Gastrocnemius medialis (tissue), 4 donors: ENCODE results near the gene CLEC4G. TPM values are rescaled to one million over a fixed set of nuclear protein-coding genes. Genes with fewer than 3 reads are reported as not detected.

Source experiments
- ATAC-seq, 2 donors: fragments of 150-250 bp; one replicate each; pipeline ENCODE4 v1.9.1; 2016
- DNase-seq, 2 donors: peaks; one replicate each; pipeline ENCODE4 v3.0.0-alpha.2; 2019
- H3K27ac ChIP-seq, 4 donors: fragments of 200-600 bp; sonication (generic); 1 replicate in 1 of 4; 2 replicates in 3 of 4; pipeline ENCODE4 v1.5.1; 2016 to 2018; ENCODE audit warnings: mild to moderate bottlenecking in 2 of 4, moderate library complexity in 1 of 4
- H3K27me3 ChIP-seq, 3 donors: fragments of 200-600 bp; sonication (generic) in 2 of 3; 1 replicate in 1 of 3; 2 replicates in 2 of 3; pipeline versions ENCODE4 v1.5.1 to v1.6.0; 2016 to 2019; ENCODE audit warnings: mild to moderate bottlenecking in 1 of 3, moderate library complexity in 1 of 3
- H3K36me3 ChIP-seq, 2 donors: fragments of 200-600 bp; sonication (generic) in 1 of 2; one replicate each; pipeline ENCODE4 v1.5.1; 2017 to 2018
- H3K4me1 ChIP-seq, 2 donors: fragments of 200-600 bp; sonication (generic) in 1 of 2; one replicate each; pipeline ENCODE4 v1.5.1; 2016 to 2017; ENCODE audit warnings: mild to moderate bottlenecking in 2 of 2
- H3K4me3 ChIP-seq, 4 donors: fragments of 200-600 bp; sonication (generic) in 3 of 4; 1 replicate in 1 of 4; 2 replicates in 3 of 4; pipeline ENCODE4 v1.5.1; 2016 to 2019; ENCODE audit warnings: mild to moderate bottlenecking in 2 of 4
- H3K9me3 ChIP-seq, 3 donors: fragments of 200-600 bp; sonication (generic) in 2 of 3; 1 replicate in 1 of 3; 2 replicates in 2 of 3; pipeline ENCODE4 v1.5.1; 2016 to 2019
- POLR2A ChIP-seq, 2 donors: fragments of 450-650 bp; IDR thresholded peaks; one replicate each; pipeline ENCODE4 v1.6.1; 2017; ENCODE audit warnings: antibody characterized with exemption in 2 of 2, mild to moderate bottlenecking in 2 of 2, moderate library complexity in 2 of 2
- in situ Hi-C, 4 donors: fragments of 200-750 bp; cut with MboI; loops; one replicate each; pipeline versions ENCODE4 v1.15.0 to v1.8.0; 2017; ENCODE audit warnings: low sequenced_read_pairs in 4 of 4
- intact Hi-C: fragments of 100-400 bp; cut with DNase I; formaldehyde crosslinking; loops from one replicate; pipeline ENCODE4 v1.15.1; 2023; ENCODE audit warnings: low total_unique reads
- total RNA-seq, 4 donors: library from RNA; depleted of rRNA; stranded (reverse); fragments of >200 nt; gene quantifications; one replicate each; pipeline versions ENCODE4 v1.1.0 to v1.2.3, GENCODE V29; 2016
- TF ChIP-seq, protein P1 (sequence below), 5 experiments: fragments of 450-650 bp in 3 of 5; fragments of 200-600 bp in 2 of 5; sonication (generic) in 2 of 5; IDR thresholded peaks in 4 of 5; conservative IDR thresholded peaks in 1 of 5; 1 replicate in 4 of 5; 2 replicates in 1 of 5; pipeline ENCODE4 v1.5.1; 2016 to 2019; ENCODE audit warnings: antibody characterized with exemption in 5 of 5, mild to moderate bottlenecking in 3 of 5, moderate library complexity in 3 of 5

Gene CLEC4G
- total RNA-seq, 4 donors from 2014 or later, result 0.86 TPM; not detected in 3

DNA sequence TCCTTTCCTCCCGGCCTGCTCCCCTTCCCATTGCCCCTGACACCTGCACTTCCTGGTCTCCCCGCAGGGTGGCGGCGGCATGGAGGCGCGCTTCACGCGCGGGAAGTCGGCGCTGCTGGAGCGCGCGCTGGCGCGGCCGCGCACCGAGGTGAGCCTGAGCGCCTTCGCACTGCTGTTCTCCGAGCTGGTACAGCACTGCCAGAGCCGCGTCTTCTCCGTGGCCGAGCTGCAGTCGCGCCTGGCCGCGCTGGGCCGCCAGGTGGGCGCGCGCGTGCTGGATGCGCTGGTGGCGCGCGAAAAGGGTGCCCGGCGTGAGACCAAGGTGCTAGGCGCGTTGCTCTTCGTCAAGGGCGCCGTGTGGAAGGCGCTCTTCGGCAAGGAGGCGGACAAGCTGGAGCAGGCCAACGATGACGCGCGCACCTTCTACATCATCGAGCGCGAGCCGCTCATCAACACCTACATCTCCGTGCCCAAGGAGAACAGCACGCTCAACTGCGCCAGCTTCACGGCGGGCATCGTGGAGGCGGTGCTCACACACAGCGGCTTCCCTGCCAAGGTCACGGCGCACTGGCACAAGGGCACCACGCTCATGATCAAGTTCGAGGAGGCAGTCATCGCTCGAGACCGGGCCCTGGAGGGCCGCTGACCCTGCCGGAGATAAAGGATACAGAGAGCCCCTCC, 49.6 kb downstream of the CLEC4G start:
- intact Hi-C loops, result loop anchor here (10.0 kb wide), 1 partner anchor 328 kb away; no protein-coding TSS in a partner anchor
- Histone ChIP-seq H3K4me1 (peaks cover 4 to 9% of the 10 kb centered on the region in 2 donors), H3K27ac (peak overlapping the region in 3 of 4 donors; percentile 83 to 93 (median 90)), H3K27me3 (no peaks in the 10 kb centered on the region), H3K9me3 (no peaks in the 10 kb centered on the region), H3K4me3 (peak overlapping the region in 3 of 4 donors; percentile 91 to 100 (median 94)), H3K36me3 (peaks cover 0 to 22% of the 10 kb centered on the region in 2 donors)
- in situ Hi-C loops, result loop anchor here in 1 of 4 donors (5.0 kb wide), 1 partner anchor 110 kb away; no protein-coding TSS in a partner anchor
- DNase-seq (no peak), ATAC-seq (no peak)
- TF ChIP-seq, protein P1, sequence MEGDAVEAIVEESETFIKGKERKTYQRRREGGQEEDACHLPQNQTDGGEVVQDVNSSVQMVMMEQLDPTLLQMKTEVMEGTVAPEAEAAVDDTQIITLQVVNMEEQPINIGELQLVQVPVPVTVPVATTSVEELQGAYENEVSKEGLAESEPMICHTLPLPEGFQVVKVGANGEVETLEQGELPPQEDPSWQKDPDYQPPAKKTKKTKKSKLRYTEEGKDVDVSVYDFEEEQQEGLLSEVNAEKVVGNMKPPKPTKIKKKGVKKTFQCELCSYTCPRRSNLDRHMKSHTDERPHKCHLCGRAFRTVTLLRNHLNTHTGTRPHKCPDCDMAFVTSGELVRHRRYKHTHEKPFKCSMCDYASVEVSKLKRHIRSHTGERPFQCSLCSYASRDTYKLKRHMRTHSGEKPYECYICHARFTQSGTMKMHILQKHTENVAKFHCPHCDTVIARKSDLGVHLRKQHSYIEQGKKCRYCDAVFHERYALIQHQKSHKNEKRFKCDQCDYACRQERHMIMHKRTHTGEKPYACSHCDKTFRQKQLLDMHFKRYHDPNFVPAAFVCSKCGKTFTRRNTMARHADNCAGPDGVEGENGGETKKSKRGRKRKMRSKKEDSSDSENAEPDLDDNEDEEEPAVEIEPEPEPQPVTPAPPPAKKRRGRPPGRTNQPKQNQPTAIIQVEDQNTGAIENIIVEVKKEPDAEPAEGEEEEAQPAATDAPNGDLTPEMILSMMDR (IDR thresholded peaks at IDR 0.05 in 4 of 5, conservative IDR thresholded peaks at IDR 0.05 in 1 of 5), result no peak
- TF ChIP-seq POLR2A (IDR thresholded peaks at IDR 0.05), result no peak

DNA sequence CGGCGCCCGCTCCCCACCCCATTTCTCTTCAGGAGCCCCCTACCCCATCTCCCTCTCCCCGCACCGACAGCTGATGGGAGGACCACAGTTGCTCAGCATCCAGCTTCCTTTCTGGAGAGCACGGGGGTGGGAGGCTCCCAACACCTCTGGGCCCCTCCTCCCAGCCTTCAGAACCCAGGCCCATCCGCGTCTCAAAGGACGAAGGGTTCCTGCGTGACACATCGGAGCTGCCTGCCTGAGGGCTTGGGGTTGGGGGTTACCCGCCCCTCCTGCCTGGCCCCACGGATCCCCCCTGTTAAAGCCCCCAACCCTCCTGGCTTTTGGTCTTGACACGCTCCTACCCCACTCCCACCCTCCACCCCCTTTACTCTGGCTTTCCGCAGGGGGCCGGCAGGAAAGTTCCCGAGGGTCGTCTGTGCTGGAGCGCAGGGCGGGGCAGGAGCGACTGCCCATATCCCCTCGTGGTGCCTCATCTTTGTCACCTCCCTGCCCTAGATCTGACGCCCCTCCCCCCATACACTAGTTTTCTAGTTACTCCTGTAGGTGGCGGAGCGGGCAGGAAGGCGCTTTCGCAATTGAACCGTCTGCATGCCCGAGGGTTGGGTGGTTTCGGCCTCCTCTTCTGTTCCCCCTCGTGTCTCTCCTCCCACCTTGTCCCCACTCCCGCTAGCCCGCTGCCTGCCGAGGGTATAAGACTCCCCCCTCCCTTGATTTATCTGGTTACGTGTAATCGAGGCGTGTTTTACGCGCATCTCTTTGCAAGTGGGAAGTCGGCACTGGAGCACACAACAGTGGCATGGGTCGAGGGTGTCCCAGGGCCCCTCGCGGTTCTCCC, 50.4 kb downstream of the CLEC4G start:
- in situ Hi-C loops, result loop anchor here in 1 of 4 donors (5.0 kb wide), 1 partner anchor 109 kb away; no protein-coding TSS in a partner anchor
- DNase-seq (peak; percentile 68 to 78), ATAC-seq (peak; percentile 59 to 72)
- H3K27me3 ChIP-seq, result peaks cover 0 to 3% (median 0%) of the 10 kb centered on the region in 3 donors
- intact Hi-C loops, result loop anchor here (2.0 to 10.0 kb wide), 2 partner anchors 119 to 327 kb away; no protein-coding TSS in a partner anchor
- no peaks in the 10 kb centered on the region for H3K9me3 ChIP-seq
- peaks cover 4 to 9% of the 10 kb centered on the region in 2 donors for H3K4me1 ChIP-seq
- peak overlapping the region; percentile 83 to 94 (median 92) for H3K27ac ChIP-seq
- no peak for TF ChIP-seq POLR2A (IDR thresholded peaks at IDR 0.05)
- TF ChIP-seq, protein P1 (IDR thresholded peaks at IDR 0.05 in 4 of 5, conservative IDR thresholded peaks at IDR 0.05 in 1 of 5), result peak in 4 of 5 experiments; percentile 11 to 53 (median 32)
- H3K36me3 ChIP-seq, result peaks cover 0 to 22% of the 10 kb centered on the region in 2 donors
- H3K4me3 ChIP-seq, result peak overlapping the region; percentile 91 to 100 (median 94)

DNA sequence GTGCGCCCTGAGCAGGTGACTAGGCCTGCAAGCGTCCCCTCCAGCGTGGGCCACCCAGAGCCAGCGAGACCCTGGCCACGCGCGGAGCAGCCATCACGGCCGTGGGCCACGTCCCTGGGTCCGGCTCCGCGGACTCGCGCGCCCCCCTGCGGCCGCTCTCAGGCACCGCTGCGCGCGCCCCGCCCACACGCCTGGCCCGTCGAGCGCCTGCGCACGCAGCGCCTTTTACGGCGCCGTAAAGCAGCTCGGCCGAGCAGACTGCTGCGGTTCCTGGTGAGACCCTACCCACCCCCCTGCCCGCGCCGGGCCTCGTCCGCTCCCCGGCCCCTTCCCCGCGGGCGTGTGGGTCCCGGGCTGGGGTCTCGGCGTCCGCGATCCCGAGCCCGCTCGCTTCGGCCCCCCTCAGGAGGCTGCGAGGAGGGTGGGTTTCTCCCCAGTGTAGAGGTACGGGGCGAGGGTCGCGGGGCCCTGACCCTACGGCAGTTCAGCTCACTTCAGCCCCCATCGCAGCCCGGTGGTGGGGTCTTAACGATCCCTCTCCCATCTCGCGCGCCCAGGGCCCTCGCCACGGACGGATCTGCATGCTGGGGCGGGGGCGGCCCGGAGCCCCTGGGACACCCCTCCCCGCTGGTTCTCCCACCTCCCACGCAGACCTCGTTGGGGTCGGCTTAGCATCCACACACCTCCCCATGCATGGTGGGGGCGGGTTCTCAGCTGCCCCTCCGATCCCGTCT, 51.1 kb downstream of the CLEC4G start, which contains the start of gene TRAPPC5:
TSS of gene TRAPPC5 (plus strand) at position 228 of the 734 bp plus-strand sequence. CDS start 1,421 bp downstream, outside the sequence.
- in situ Hi-C loops, result loop anchor here in 1 of 4 donors (5.0 kb wide), 1 partner anchor 108 kb away; no protein-coding TSS in a partner anchor

More for the DNA sequence above, 51.1 kb downstream of the CLEC4G start, which contains the start of gene TRAPPC5:
- Histone ChIP-seq H3K4me3 (peak within 1 kb of the TSS; percentile 91 to 100 (median 94)), H3K27ac (peak within 1 kb of the TSS; percentile 83 to 94 (median 92)), H3K36me3 (peaks cover 0 to 22% of the 10 kb centered on the region in 2 donors), H3K9me3 (no peaks in the 10 kb centered on the region), H3K27me3 (peaks cover 0 to 10% (median 0%) of the 10 kb centered on the region in 3 donors), H3K4me1 (peaks cover 4 to 9% of the 10 kb centered on the region in 2 donors)
- peak; percentile 86 to 91 for ATAC-seq
- intact Hi-C loops, result loop anchor here (1.0 to 10.0 kb wide), 5 partner anchors 28 to 326 kb away; partner anchors contain the start of genes PET100 and XAB2
- TF ChIP-seq POLR2A (IDR thresholded peaks at IDR 0.05), result peak; percentile 60 to 77
- TF ChIP-seq, protein P1 (IDR thresholded peaks at IDR 0.05 in 4 of 5, conservative IDR thresholded peaks at IDR 0.05 in 1 of 5), result peak in 4 of 5 experiments; percentile 80 to 100 (median 99)
- peak; percentile 55 to 77 for DNase-seq
